ENCODE measurements around the gene ESYT2.
"Not testable (repeated sequence)": the region's sequence is repeated elsewhere in the genome, so short reads cannot be mapped to it uniquely, and the experiment has no call there.

The ESYT2 gene

GRCh38 chr7:158829342-158830210 is at the start of gene ESYT2:
Gene ESYT2 (minus strand): TSS chr7:158829509. CDS start chr7:158829418, 91 bp downstream.
- DNase-seq = peak; percentile 98

- DNase-seq = not testable (repeated sequence)
Measured at GRCh38 chr7:158878151-158879079, 49.1 kb upstream of the ESYT2 start.

- DNase-seq = no peak
Measured at GRCh38 chr7:158876984-158877383, 47.7 kb upstream of the ESYT2 start.

GRCh38 chr7:158869876-158870275 is 40.6 kb upstream of the ESYT2 start:
- DNase-seq = no peak

- DNase-seq = no peak
Measured at GRCh38 chr7:158868764-158869410, 39.6 kb upstream of the ESYT2 start.

GRCh38 chr7:158867214-158867984 is 38.1 kb upstream of the ESYT2 start:
- DNase-seq = no peak

- DNase-seq = no peak
Measured at GRCh38 chr7:158865977-158866376, 36.7 kb upstream of the ESYT2 start.

- peak in 1 of 3 experiments; percentile 81 for DNase-seq
Measured at GRCh38 chr7:158865462-158865922, 36.2 kb upstream of the ESYT2 start.

- DNase-seq = no peak
Measured at GRCh38 chr7:158864833-158865232, 35.5 kb upstream of the ESYT2 start.

- no peak for DNase-seq
Measured at GRCh38 chr7:158864507-158864820, 35.2 kb upstream of the ESYT2 start.

GRCh38 chr7:158863611-158864506 is 34.5 kb upstream of the ESYT2 start:
- DNase-seq = peak; percentile 22 to 64 (median 48)

GRCh38 chr7:158862985-158863610 is 33.8 kb upstream of the ESYT2 start:
- peak in 1 of 3 experiments; percentile 54 for DNase-seq

GRCh38 chr7:158861936-158862704 is 32.8 kb upstream of the ESYT2 start:
- DNase-seq = no peak

GRCh38 chr7:158861004-158861787 is 31.9 kb upstream of the ESYT2 start:
- peak in 2 of 3 experiments; percentile 29 to 39 for DNase-seq

- DNase-seq = no peak
Measured at GRCh38 chr7:158860394-158860793, 31.1 kb upstream of the ESYT2 start.

- DNase-seq = no peak
Measured at GRCh38 chr7:158858592-158859503, 29.5 kb upstream of the ESYT2 start.

- DNase-seq = no peak
Measured at GRCh38 chr7:158856883-158857668, 27.8 kb upstream of the ESYT2 start.
